Measurements from ENCODE around the gene BATF2. TPM values are rescaled to one million over a fixed set of nuclear protein-coding genes. Genes with fewer than 3 reads are reported as not detected.
"Not testable (repeated sequence)": the region's sequence is repeated elsewhere in the genome, so short reads cannot be mapped to it uniquely, and the experiment has no call there.

BATF2 gene
- total RNA-seq, 4 donors from 2014 or later, result 0.63 to 9.6 (median 1.5) TPM

- no peaks in the 10 kb centered on the region for H3K9me3 ChIP-seq
- peaks cover 0 to 30% (median 15%) of the 10 kb centered on the region in 4 donors for H3K4me1 ChIP-seq
- DNase-seq (ENCODE audit: low spot score in 2 of 2), result peak; percentile 78 to 80
- WGBS, 2 donors, result 0 to 1% methylated on average over 36 to 60 of the region's 96 CpGs
- TF ChIP-seq EP300 (IDR thresholded peaks at IDR 0.05) (peak in 1 of 2 donors; percentile 60), CTCF (IDR thresholded peaks at IDR 0.05) (peak; percentile 93 to 98 (median 98)), POLR2A (IDR thresholded peaks at IDR 0.05) (peak in 1 of 2 donors; percentile 26)
- H3K36me3 ChIP-seq, result peaks cover 0 to 13% (median 0%) of the 10 kb centered on the region in 3 donors
- no peaks in the 10 kb centered on the region for H3K27me3 ChIP-seq
- H3K4me3 ChIP-seq, result peak within 1 kb of the TSS; percentile 67 to 93 (median 84)
- H3K27ac ChIP-seq, result peak within 1 kb of the TSS; percentile 94 to 100 (median 95)
Observed at GRCh38 chr11:65013888-65014725, 17.3 kb upstream of the BATF2 start, which contains the start of gene ARL2. TSS of gene ARL2 (plus strand) at chr11:65014160. CDS start at chr11:65014208, 48 bp downstream.

GRCh38 chr11:65013130-65013887 is 16.5 kb upstream of the BATF2 start:
- peaks cover 0 to 5% (median 0%) of the 10 kb centered on the region in 3 donors for H3K36me3 ChIP-seq
- peaks cover 0 to 30% (median 15%) of the 10 kb centered on the region in 4 donors for H3K4me1 ChIP-seq
- 15 to 17% methylated on average over 15 to 18 of the region's 22 CpGs for WGBS, 2 donors
- H3K4me3 ChIP-seq, result peak overlapping the region; percentile 67 to 93 (median 84)
- H3K9me3 ChIP-seq, result no peaks in the 10 kb centered on the region
- DNase-seq (ENCODE audit: low spot score in 2 of 2), result peak; percentile 85 to 91
- TF ChIP-seq POLR2A (IDR thresholded peaks at IDR 0.05) (peak; percentile 37 to 70), EP300 (IDR thresholded peaks at IDR 0.05) (peak in 1 of 2 donors; percentile 65), CTCF (IDR thresholded peaks at IDR 0.05) (peak in 4 of 5 experiments; percentile 76 to 83 (median 80))
- no peaks in the 10 kb centered on the region for H3K27me3 ChIP-seq
- H3K27ac ChIP-seq, result peak overlapping the region; percentile 94 to 100 (median 95)

- WGBS, 2 donors, result 68 to 82% methylated on average over 2 of the region's 2 CpGs
- no peak for DNase-seq (ENCODE audit: low spot score in 2 of 2)
- Histone ChIP-seq H3K27me3 (no peaks in the 10 kb centered on the region), H3K4me3 (no peak overlapping the region), H3K27ac (no peak overlapping the region), H3K4me1 (peaks cover 0 to 7% (median 4%) of the 10 kb centered on the region in 4 donors), H3K9me3 (no peaks in the 10 kb centered on the region), H3K36me3 (no peaks in the 10 kb centered on the region)
- TF ChIP-seq CTCF (IDR thresholded peaks at IDR 0.05) (no peak), EP300 (IDR thresholded peaks at IDR 0.05) (no peak), POLR2A (IDR thresholded peaks at IDR 0.05) (no peak)
Observed at GRCh38 chr11:65008873-65009272, 12.1 kb upstream of the BATF2 start.

GRCh38 chr11:65008016-65008415 is 11.2 kb upstream of the BATF2 start:
- Histone ChIP-seq H3K4me1 (peaks cover 0 to 2% (median under 1%) of the 10 kb centered on the region in 4 donors), H3K36me3 (no peaks in the 10 kb centered on the region), H3K4me3 (no peak overlapping the region), H3K27me3 (no peaks in the 10 kb centered on the region), H3K9me3 (no peaks in the 10 kb centered on the region), H3K27ac (no peak overlapping the region)
- DNase-seq (ENCODE audit: low spot score in 2 of 2), result no peak
- no peak for TF ChIP-seq POLR2A (IDR thresholded peaks at IDR 0.05)
- no peak for TF ChIP-seq EP300 (IDR thresholded peaks at IDR 0.05)
- TF ChIP-seq CTCF (IDR thresholded peaks at IDR 0.05), result no peak
- WGBS, 2 donors, result 68 to 72% methylated on average over 7 of the region's 7 CpGs

GRCh38 chr11:65003968-65004367 is 7.2 kb upstream of the BATF2 start:
- H3K4me1 ChIP-seq; DNase-seq (ENCODE audit: low spot score in 2 of 2); H3K27me3 ChIP-seq; H3K9me3 ChIP-seq; H3K27ac ChIP-seq; H3K4me3 ChIP-seq; H3K36me3 ChIP-seq: not testable (repeated sequence)
- WGBS, 2 donors, result 60 to 61% methylated on average over 3 of the region's 3 CpGs

Measured in tibial nerve (tissue), 4 donors.